IPS-18a (cell line): ENCODE results near the gene TMEM185A.
"Not testable (repeated sequence)": the region's sequence is repeated elsewhere in the genome, so short reads cannot be mapped to it uniquely, and the experiment has no call there.

Experiments
- H3K27ac ChIP-seq: one replicate; pipeline ENCODE4 v1.5.1; 2013; ENCODE audit warnings: low read length
- H3K27me3 ChIP-seq: one replicate; pipeline ENCODE4 v1.6.1; 2013; ENCODE audit warnings: mild to moderate bottlenecking, low read length; ENCODE audit not compliant: control insufficient read depth, insufficient read depth
- H3K36me3 ChIP-seq: one replicate; pipeline ENCODE4 v1.6.1; 2013; ENCODE audit warnings: low read depth, low read length; ENCODE audit not compliant: control insufficient read depth
- H3K4me1 ChIP-seq: one replicate; pipeline ENCODE4 v1.6.1; 2013; ENCODE audit warnings: low read depth, low read length; ENCODE audit not compliant: control insufficient read depth
- H3K4me3 ChIP-seq: one replicate; pipeline ENCODE4 v1.5.1; 2013; ENCODE audit warnings: low read length
- H3K9ac ChIP-seq: one replicate; pipeline ENCODE4 v1.6.1; 2013; ENCODE audit warnings: mild to moderate bottlenecking, low read length, moderate library complexity
- H3K9me3 ChIP-seq: one replicate; pipeline ENCODE4 v1.6.1; 2013; ENCODE audit warnings: low read depth, low read length; ENCODE audit not compliant: control insufficient read depth

TMEM185A gene

DNA sequence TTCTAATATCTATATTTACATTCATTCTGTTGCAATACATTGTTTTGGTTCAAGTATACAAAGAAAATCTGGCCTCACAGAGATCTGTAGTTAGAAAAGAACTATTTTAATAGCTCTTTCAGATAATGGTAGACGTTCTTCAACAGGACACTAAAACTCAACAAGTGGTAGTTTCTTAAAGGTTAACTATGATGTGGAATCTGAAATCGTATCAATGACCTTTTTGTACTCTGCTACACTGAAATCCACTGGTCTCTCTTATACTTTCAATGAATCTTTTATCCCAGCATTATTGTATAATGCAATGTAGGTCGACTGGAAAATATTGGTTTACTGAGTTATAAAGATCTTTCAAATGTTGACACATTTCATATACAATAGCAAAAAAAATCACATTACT, 12.7 kb downstream of the TMEM185A start:
- no peaks in the 10 kb centered on the region for H3K27me3 ChIP-seq
- H3K9ac ChIP-seq, result no peak overlapping the region

DNA sequence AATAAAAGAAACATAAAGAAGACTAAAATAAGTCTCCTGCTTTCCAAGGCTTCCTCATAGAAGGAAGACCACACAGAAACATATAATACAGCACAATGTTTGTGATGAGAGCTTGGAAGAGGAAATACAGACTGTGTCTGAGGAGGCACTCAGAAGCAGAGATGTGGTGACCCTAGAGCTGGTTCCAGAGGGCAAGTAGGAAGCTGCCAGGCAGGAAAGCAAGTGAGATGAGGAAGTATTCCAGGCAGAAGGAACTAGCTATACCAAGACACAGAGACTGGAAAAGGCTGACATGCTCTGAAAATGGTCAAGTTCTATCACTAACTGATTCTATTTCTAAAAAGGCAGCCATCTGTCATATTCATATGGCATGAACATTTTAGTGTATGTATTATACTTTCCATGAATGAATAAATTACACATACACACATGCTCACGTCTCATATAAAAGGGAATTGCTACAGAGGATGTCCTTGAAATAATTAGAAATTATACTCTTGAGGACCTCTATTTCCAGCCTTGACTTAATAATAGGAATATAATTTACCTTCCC, 19.9 kb downstream of the TMEM185A start:
- Histone ChIP-seq H3K27ac (no peak overlapping the region), H3K27me3 (no peaks in the 10 kb centered on the region), H3K36me3 (no peaks in the 10 kb centered on the region), H3K4me1 (no peaks in the 10 kb centered on the region), H3K4me3 (no peak overlapping the region), H3K9me3 (peaks cover 11% of the 10 kb centered on the region), H3K9ac (no peak overlapping the region)

More for the DNA sequence above, 12.7 kb downstream of the TMEM185A start:
- Histone ChIP-seq H3K27ac (no peak overlapping the region), H3K9me3 (peaks cover 10% of the 10 kb centered on the region), H3K36me3 (no peaks in the 10 kb centered on the region), H3K4me1 (no peaks in the 10 kb centered on the region), H3K4me3 (no peak overlapping the region)

DNA sequence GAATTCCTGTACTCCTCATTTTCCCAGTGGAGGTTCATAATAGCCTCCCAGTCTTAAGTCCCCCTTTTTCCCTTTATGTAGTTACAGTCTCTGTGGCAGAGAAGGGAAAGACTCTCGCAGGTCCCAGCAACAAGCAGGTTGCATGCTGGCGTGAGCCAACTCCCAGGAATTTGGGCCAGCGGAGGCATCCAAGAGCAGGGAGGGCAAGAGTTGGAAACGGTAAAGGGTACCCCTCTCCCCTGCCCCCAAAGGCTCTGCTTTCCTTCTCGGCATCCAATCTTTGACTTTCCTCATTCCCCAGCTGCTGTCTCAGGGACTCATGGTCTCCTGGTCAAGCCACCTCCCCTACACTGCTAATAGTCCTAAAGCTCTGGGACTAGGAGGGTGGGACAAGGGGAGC, 21.1 kb downstream of the TMEM185A start:
- no peaks in the 10 kb centered on the region for H3K36me3 ChIP-seq
- no peaks in the 10 kb centered on the region for H3K27me3 ChIP-seq
- no peak overlapping the region for H3K9ac ChIP-seq
- no peaks in the 10 kb centered on the region for H3K4me1 ChIP-seq
- no peak overlapping the region for H3K4me3 ChIP-seq
- H3K9me3 ChIP-seq, result peaks cover 11% of the 10 kb centered on the region
- no peak overlapping the region for H3K27ac ChIP-seq

- Histone ChIP-seq H3K4me3 (no peak overlapping the region), H3K9ac (no peak overlapping the region), H3K4me1 (no peaks in the 10 kb centered on the region), H3K27me3 (no peaks in the 10 kb centered on the region), H3K27ac (no peak overlapping the region), H3K36me3 (no peaks in the 10 kb centered on the region), H3K9me3 (peaks cover 4% of the 10 kb centered on the region)
Measured at GRCh38 chrX:149607699-149608098, 23.9 kb downstream of the TMEM185A start.

GRCh38 chrX:149605248-149605885, 26.2 kb downstream of the TMEM185A start:
- not testable (repeated sequence) for H3K27me3 ChIP-seq, H3K27ac ChIP-seq, H3K4me3 ChIP-seq, H3K9ac ChIP-seq, H3K36me3 ChIP-seq, H3K9me3 ChIP-seq, H3K4me1 ChIP-seq

DNA sequence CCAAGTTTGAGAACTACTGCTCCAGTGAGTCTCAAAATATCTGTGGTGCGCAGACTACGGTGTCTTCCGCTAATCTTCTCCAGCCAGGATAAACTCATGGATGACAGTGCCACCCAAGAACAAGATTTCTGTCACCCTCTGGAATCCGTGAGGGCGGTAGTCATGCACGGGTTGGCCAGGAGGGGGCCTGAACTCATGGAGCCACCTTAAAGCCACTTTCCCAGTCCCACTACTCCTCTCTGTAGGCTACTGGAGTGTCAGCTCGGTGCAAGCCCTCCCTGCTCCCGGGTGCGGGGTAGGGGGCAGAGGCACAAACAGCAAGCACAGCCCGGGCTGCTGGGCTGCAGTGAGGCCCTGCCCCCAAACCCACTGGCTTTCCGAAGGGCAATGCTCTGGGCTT, 33.0 kb downstream of the TMEM185A start:
- H3K4me1 ChIP-seq, H3K9ac ChIP-seq, H3K36me3 ChIP-seq, H3K4me3 ChIP-seq, H3K9me3 ChIP-seq, H3K27ac ChIP-seq, H3K27me3 ChIP-seq: not testable (repeated sequence)

- not testable (repeated sequence) for H3K36me3 ChIP-seq
Measured at GRCh38 chrX:149595943-149596342, 35.6 kb downstream of the TMEM185A start.

GRCh38 chrX:149595214-149595613, 36.4 kb downstream of the TMEM185A start, which contains the start of gene HSFX2:
HSFX2 (minus strand) TSS chrX:149595314; CDS start chrX:149594700, 614 bp downstream.
- not testable (repeated sequence) for H3K4me3 ChIP-seq, H3K36me3 ChIP-seq, H3K9ac ChIP-seq, H3K4me1 ChIP-seq, H3K27ac ChIP-seq, H3K9me3 ChIP-seq, H3K27me3 ChIP-seq

More at GRCh38 chrX:149595943-149596342, 35.6 kb downstream of the TMEM185A start:
- H3K9me3 ChIP-seq, H3K9ac ChIP-seq, H3K27ac ChIP-seq, H3K4me3 ChIP-seq, H3K4me1 ChIP-seq, H3K27me3 ChIP-seq: not testable (repeated sequence)

GRCh38 chrX:149590993-149591392, 40.6 kb downstream of the TMEM185A start:
- H3K27me3 ChIP-seq, H3K4me1 ChIP-seq, H3K27ac ChIP-seq, H3K36me3 ChIP-seq, H3K9ac ChIP-seq, H3K9me3 ChIP-seq, H3K4me3 ChIP-seq: not testable (repeated sequence)

DNA sequence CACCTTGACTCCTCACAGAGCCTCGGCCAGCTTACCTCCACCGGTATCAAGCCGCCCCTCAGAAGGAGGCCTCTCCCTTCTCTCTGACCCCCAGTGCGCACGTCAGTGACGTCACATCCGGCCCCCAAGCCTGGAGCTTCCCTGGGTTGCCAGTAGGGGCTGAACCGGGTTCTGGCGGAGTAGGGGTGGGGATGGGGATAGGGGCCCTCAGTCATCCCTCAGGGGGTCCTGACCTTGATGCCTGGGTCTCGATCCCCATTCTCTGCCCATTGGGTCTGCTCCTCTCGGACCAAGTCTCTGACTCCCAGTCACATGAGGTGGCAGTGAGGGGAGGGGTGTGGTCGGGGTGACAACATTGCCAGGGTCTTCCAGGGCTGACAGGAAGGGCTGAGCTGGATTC, 44.2 kb downstream of the TMEM185A start, which contains the start of gene MAGEA9B:
Gene MAGEA9B (minus strand): TSS at position 101 of the 400 bp plus-strand sequence. CDS start 4,280 bp downstream, outside the sequence.
- H3K27me3 ChIP-seq, H3K27ac ChIP-seq, H3K36me3 ChIP-seq, H3K9me3 ChIP-seq, H3K9ac ChIP-seq, H3K4me1 ChIP-seq, H3K4me3 ChIP-seq: not testable (repeated sequence)

GRCh38 chrX:149585631-149586030, 46.0 kb downstream of the TMEM185A start:
- H3K27ac ChIP-seq, H3K9ac ChIP-seq, H3K4me3 ChIP-seq, H3K36me3 ChIP-seq, H3K9me3 ChIP-seq, H3K27me3 ChIP-seq, H3K4me1 ChIP-seq: not testable (repeated sequence)

GRCh38 chrX:149573456-149573855, 58.1 kb downstream of the TMEM185A start:
- not testable (repeated sequence) for H3K36me3 ChIP-seq, H3K4me1 ChIP-seq, H3K4me3 ChIP-seq, H3K9ac ChIP-seq, H3K27ac ChIP-seq, H3K27me3 ChIP-seq
- peaks cover 17% of the 10 kb centered on the region for H3K9me3 ChIP-seq
